ENCODE data around the gene LEKR1. TPM values are rescaled to one million over a fixed set of nuclear protein-coding genes. Genes with fewer than 3 reads are reported as not detected.

Gene LEKR1
- total RNA-seq, 2 donors from 2014 or later: 0.99 to 1.3 TPM

DNA sequence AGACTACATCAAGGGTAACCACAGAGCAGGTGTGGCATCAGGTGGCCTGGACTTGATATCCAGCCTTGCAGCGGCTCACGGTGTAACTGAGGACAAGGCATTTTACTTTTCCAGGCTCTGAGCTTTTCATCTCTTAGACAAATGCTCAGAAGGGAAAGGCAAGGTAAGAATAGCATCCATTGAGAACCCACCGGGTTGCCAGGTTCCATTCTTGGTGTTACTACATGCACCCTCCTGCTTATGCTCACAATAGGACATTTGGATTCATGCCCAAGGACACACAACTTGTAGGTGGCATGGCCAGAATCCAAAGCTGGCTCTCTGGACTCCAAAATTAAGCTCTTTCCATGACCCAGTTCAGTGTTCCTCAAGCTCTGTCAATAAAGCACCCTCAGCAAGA is 248.3 kb downstream of the LEKR1 start:
- H3K27ac ChIP-seq: no peak overlapping the region
- 66 to 69% methylated on average over 3 of the region's 3 CpGs for WGBS, 2 donors
- no peaks in the 10 kb centered on the region for H3K9me3 ChIP-seq
- no peaks in the 10 kb centered on the region for H3K36me3 ChIP-seq (replicated peaks in 1 of 2; ENCODE audit: insufficient read depth in 1 of 2, low read depth in 2 of 2)
- peaks cover 36% of the 10 kb centered on the region for H3K4me1 ChIP-seq
- H3K27me3 ChIP-seq: no peaks in the 10 kb centered on the region
- no peak overlapping the region for H3K4me3 ChIP-seq
- intact Hi-C loops (cut with DNase I): loop anchor here (10.0 kb wide), 3 partner anchors 240 to 540 kb away; partner anchors contain the start of gene TIPARP
- TF ChIP-seq CTCF (IDR thresholded peaks at IDR 0.05): no peak
- no peak for TF ChIP-seq POLR2A (IDR thresholded peaks at IDR 0.05)
- no peak for ATAC-seq
- DNase-seq: peak in 1 of 4 donors; percentile 16

GRCh38 chr3:157074981-157075380 is 248.8 kb downstream of the LEKR1 start:
- TF ChIP-seq POLR2A (IDR thresholded peaks at IDR 0.05): no peak
- no peak for TF ChIP-seq CTCF (IDR thresholded peaks at IDR 0.05)
- intact Hi-C loops (cut with DNase I): loop anchor here (10.0 kb wide), 3 partner anchors 240 to 540 kb away; partner anchors contain the start of gene TIPARP
- DNase-seq (no peak), ATAC-seq (no peak)
- Histone ChIP-seq H3K4me3 (no peak overlapping the region), H3K27ac (no peak overlapping the region), H3K4me1 (peaks cover 33% of the 10 kb centered on the region), H3K27me3 (no peaks in the 10 kb centered on the region), H3K9me3 (no peaks in the 10 kb centered on the region), H3K36me3 (replicated peaks in 1 of 2; ENCODE audit: insufficient read depth in 1 of 2, low read depth in 2 of 2) (no peaks in the 10 kb centered on the region)
- 92 to 93% methylated on average over 2 of the region's 2 CpGs for WGBS, 2 donors

- no peaks in the 10 kb centered on the region for H3K36me3 ChIP-seq (replicated peaks in 1 of 2; ENCODE audit: insufficient read depth in 1 of 2, low read depth in 2 of 2)
- intact Hi-C loops (cut with DNase I): loop anchor here (10.0 kb wide), 3 partner anchors 241 to 541 kb away; partner anchors contain the start of gene TIPARP
- WGBS, 2 donors: 63 to 67% methylated on average over 7 of the region's 7 CpGs
- ATAC-seq (no peak), DNase-seq (no peak)
- H3K27me3 ChIP-seq: no peaks in the 10 kb centered on the region
- no peaks in the 10 kb centered on the region for H3K9me3 ChIP-seq
- TF ChIP-seq POLR2A (IDR thresholded peaks at IDR 0.05): no peak
- no peak overlapping the region for H3K27ac ChIP-seq
- no peak overlapping the region for H3K4me3 ChIP-seq
- H3K4me1 ChIP-seq: peaks cover 24% of the 10 kb centered on the region
Observed at GRCh38 chr3:157075693-157076420, 249.7 kb downstream of the LEKR1 start.

- intact Hi-C loops (cut with DNase I): loop anchor here (10.0 kb wide), 3 partner anchors 243 to 543 kb away; partner anchors contain the start of gene TIPARP
- peak in 2 of 4 donors; percentile 43 to 48 for DNase-seq
- TF ChIP-seq POLR2A (IDR thresholded peaks at IDR 0.05): peak in 1 of 3 donors; percentile 12
- TF ChIP-seq CTCF (IDR thresholded peaks at IDR 0.05): peak in 2 of 7 experiments; percentile 20 to 21
- Histone ChIP-seq H3K9me3 (no peaks in the 10 kb centered on the region), H3K4me1 (peaks cover 25% of the 10 kb centered on the region), H3K36me3 (replicated peaks in 1 of 2; ENCODE audit: insufficient read depth in 1 of 2, low read depth in 2 of 2) (no peaks in the 10 kb centered on the region), H3K4me3 (no peak overlapping the region), H3K27ac (peak overlapping the region in 3 of 4 donors; percentile 55 to 73 (median 61)), H3K27me3 (no peaks in the 10 kb centered on the region)
- peak; percentile 57 for ATAC-seq
- WGBS, 2 donors: 49 to 73% methylated on average over 4 of the region's 4 CpGs
Observed at GRCh38 chr3:157077565-157077991, 251.4 kb downstream of the LEKR1 start.

GRCh38 chr3:157078131-157078810 is 252.1 kb downstream of the LEKR1 start:
- Histone ChIP-seq H3K27ac (peak overlapping the region in 3 of 4 donors; percentile 55 to 73 (median 61)), H3K36me3 (replicated peaks in 1 of 2; ENCODE audit: insufficient read depth in 1 of 2, low read depth in 2 of 2) (no peaks in the 10 kb centered on the region), H3K4me1 (peaks cover 25% of the 10 kb centered on the region), H3K27me3 (no peaks in the 10 kb centered on the region), H3K9me3 (no peaks in the 10 kb centered on the region), H3K4me3 (no peak overlapping the region)
- no peak for DNase-seq
- ATAC-seq: no peak
- 80 to 84% methylated on average over 5 of the region's 5 CpGs for WGBS, 2 donors
- intact Hi-C loops (cut with DNase I): loop anchor here (10.0 kb wide), 3 partner anchors 243 to 543 kb away; partner anchors contain the start of gene TIPARP
- TF ChIP-seq CTCF (IDR thresholded peaks at IDR 0.05) (no peak), POLR2A (IDR thresholded peaks at IDR 0.05) (no peak)
